GM18519 (cell line): ENCODE data around the gene BBS12.
"Not testable (repeated sequence)": the region's sequence is repeated elsewhere in the genome, so short reads cannot be mapped to it uniquely, and the experiment has no call there.

ENCODE experiments used
- ATAC-seq: cut with Tn5 transposase; IDR thresholded peaks from one replicate; pipeline ENCODE4 v1.9.1; 2021; ENCODE audit warnings: mild to moderate bottlenecking, moderate library complexity; ENCODE audit not compliant: unreplicated experiment, low FRiP score

The BBS12 gene

GRCh38 chr4:122762966-122763716, 30.6 kb downstream of the BBS12 start:
- ATAC-seq = no peak

GRCh38 chr4:122764071-122764820, 31.7 kb downstream of the BBS12 start:
- ATAC-seq = no peak

GRCh38 chr4:122764821-122765215, 32.3 kb downstream of the BBS12 start:
- ATAC-seq = peak; percentile 94

GRCh38 chr4:122765692-122766352, 33.3 kb downstream of the BBS12 start:
- no peak for ATAC-seq

- no peak for ATAC-seq
Measured at GRCh38 chr4:122766353-122766705, 33.8 kb downstream of the BBS12 start.

GRCh38 chr4:122766950-122767349, 34.4 kb downstream of the BBS12 start:
- no peak for ATAC-seq

GRCh38 chr4:122771724-122772123, 39.2 kb downstream of the BBS12 start:
- ATAC-seq = no peak

GRCh38 chr4:122772311-122772710, 39.8 kb downstream of the BBS12 start:
- no peak for ATAC-seq

GRCh38 chr4:122772986-122773385, 40.5 kb downstream of the BBS12 start:
- ATAC-seq = no peak

- ATAC-seq = no peak
Measured at GRCh38 chr4:122775039-122775438, 42.5 kb downstream of the BBS12 start.

GRCh38 chr4:122775987-122776836, 43.7 kb downstream of the BBS12 start:
- no peak for ATAC-seq

- ATAC-seq = no peak
Measured at GRCh38 chr4:122776916-122777315, 44.4 kb downstream of the BBS12 start.

- ATAC-seq = no peak
Measured at GRCh38 chr4:122777846-122778673, 45.6 kb downstream of the BBS12 start.

- ATAC-seq = no peak
Measured at GRCh38 chr4:122781486-122781885, 49.0 kb downstream of the BBS12 start.

- no peak for ATAC-seq
Measured at GRCh38 chr4:122783301-122784215, 51.1 kb downstream of the BBS12 start.

GRCh38 chr4:122784261-122784660, 51.8 kb downstream of the BBS12 start:
- ATAC-seq = no peak

- no peak for ATAC-seq
Measured at GRCh38 chr4:122785099-122785498, 52.6 kb downstream of the BBS12 start.

- not testable (repeated sequence) for ATAC-seq
Measured at GRCh38 chr4:122786296-122786695, 53.8 kb downstream of the BBS12 start.

- not testable (repeated sequence) for ATAC-seq
Measured at GRCh38 chr4:122786920-122787319, 54.4 kb downstream of the BBS12 start.
